Neural crest cell (in vitro differentiated cells): Measurements from ENCODE around the gene FAM13A. TPM values are rescaled to one million over a fixed set of nuclear protein-coding genes. Genes with fewer than 3 reads are reported as not detected.

ENCODE experiments used
- DNase-seq: peaks from one replicate; pipeline ENCODE4 v3.0.0; 2021; ENCODE audit warnings: low read depth, mixed read lengths, low spot score
- H3K27ac Mint-ChIP-seq: one replicate; pipeline ENCODE4 v1.8.0; 2021; ENCODE audit warnings: mild to moderate bottlenecking, mixed read lengths; ENCODE audit not compliant: unreplicated experiment
- H3K27me3 Mint-ChIP-seq: 2 replicates; pipeline ENCODE4 v1.8.0; 2021; ENCODE audit warnings: low read depth, mild to moderate bottlenecking, mixed read lengths
- H3K36me3 Mint-ChIP-seq: 2 replicates; pipeline ENCODE4 v1.8.0; 2021; ENCODE audit warnings: low read depth, mild to moderate bottlenecking, mixed read lengths
- H3K4me1 Mint-ChIP-seq: 2 replicates; pipeline ENCODE4 v1.8.0; 2021; ENCODE audit warnings: mixed read lengths
- H3K4me3 Mint-ChIP-seq: one replicate; pipeline ENCODE4 v1.8.0; 2021; ENCODE audit warnings: mild to moderate bottlenecking, mixed read lengths
- H3K9me3 Mint-ChIP-seq: 2 replicates; pipeline ENCODE4 v1.8.0; 2021; ENCODE audit warnings: mixed read lengths
- CTCF ChIP-seq: fragments of 200-600 bp; sonication (generic); conservative IDR thresholded peaks from 2 replicates; pipeline ENCODE4 v1.5.0; 2021; ENCODE audit warnings: antibody characterized with exemption, mild to moderate bottlenecking
- total RNA-seq: library from RNA; stranded (reverse); gene quantifications from 2 replicates; pipeline ENCODE4 v1.2.1, GENCODE V29; 2021

Gene FAM13A
- total RNA-seq, 1 donor from 2014 or later, result 18.1 TPM

GRCh38 chr4:88697588-88698329, 359.2 kb downstream of the FAM13A start, which contains the start of gene NAP1L5:
Gene NAP1L5, minus strand, starts transcription at chr4:88697829. Its CDS starts 75 bp downstream, at chr4:88697754.
- peak; percentile 31 for DNase-seq
- H3K4me3 Mint-ChIP-seq, result peak within 1 kb of the TSS; percentile 91
- no peaks in the 10 kb centered on the region for H3K36me3 Mint-ChIP-seq
- peak within 1 kb of the TSS; percentile 81 for H3K27ac Mint-ChIP-seq
- no peak for TF ChIP-seq CTCF
- no peaks in the 10 kb centered on the region for H3K27me3 Mint-ChIP-seq
- peaks cover 14% of the 10 kb centered on the region for H3K4me1 Mint-ChIP-seq
- peaks cover 2% of the 10 kb centered on the region for H3K9me3 Mint-ChIP-seq

GRCh38 chr4:88697141-88697540, 359.8 kb downstream of the FAM13A start:
- no peak for DNase-seq
- peaks cover 14% of the 10 kb centered on the region for H3K4me1 Mint-ChIP-seq
- no peaks in the 10 kb centered on the region for H3K27me3 Mint-ChIP-seq
- TF ChIP-seq CTCF, result no peak
- peaks cover 2% of the 10 kb centered on the region for H3K9me3 Mint-ChIP-seq
- peak overlapping the region; percentile 91 for H3K4me3 Mint-ChIP-seq
- peak overlapping the region; percentile 81 for H3K27ac Mint-ChIP-seq
- no peaks in the 10 kb centered on the region for H3K36me3 Mint-ChIP-seq

GRCh38 chr4:88696630-88697029, 360.4 kb downstream of the FAM13A start:
- H3K27ac Mint-ChIP-seq, result no peak overlapping the region
- no peaks in the 10 kb centered on the region for H3K27me3 Mint-ChIP-seq
- H3K4me3 Mint-ChIP-seq, result peak overlapping the region; percentile 91
- TF ChIP-seq CTCF, result no peak
- no peaks in the 10 kb centered on the region for H3K36me3 Mint-ChIP-seq
- H3K9me3 Mint-ChIP-seq, result peaks cover 2% of the 10 kb centered on the region
- no peak for DNase-seq
- H3K4me1 Mint-ChIP-seq, result peaks cover 14% of the 10 kb centered on the region

- Mint-ChIP-seq H3K27me3 (no peaks in the 10 kb centered on the region), H3K9me3 (no peaks in the 10 kb centered on the region), H3K36me3 (no peaks in the 10 kb centered on the region), H3K4me1 (peaks cover 14% of the 10 kb centered on the region), H3K27ac (no peak overlapping the region), H3K4me3 (no peak overlapping the region)
- TF ChIP-seq CTCF, result no peak
- no peak for DNase-seq
These were observed 363.2 kb downstream of the FAM13A start for GRCh38 chr4:88693792-88694191.

GRCh38 chr4:88690355-88690754, 366.6 kb downstream of the FAM13A start:
- no peak for DNase-seq
- no peaks in the 10 kb centered on the region for H3K9me3 Mint-ChIP-seq
- H3K4me3 Mint-ChIP-seq, result no peak overlapping the region
- H3K36me3 Mint-ChIP-seq, result no peaks in the 10 kb centered on the region
- no peak overlapping the region for H3K27ac Mint-ChIP-seq
- H3K27me3 Mint-ChIP-seq, result no peaks in the 10 kb centered on the region
- no peak for TF ChIP-seq CTCF
- H3K4me1 Mint-ChIP-seq, result no peaks in the 10 kb centered on the region
